Lung (tissue), 16 donors: ENCODE measurements around the gene TTC7B. TPM values are rescaled to one million over a fixed set of nuclear protein-coding genes. Genes with fewer than 3 reads are reported as not detected.

ENCODE experiments used
- ATAC-seq: fragments of 200-7000 bp; cut with Tn5 transposase; one replicate; pipeline ENCODE4 v1.9.1; 2020; ENCODE audit warnings: moderate number of reproducible peaks; ENCODE audit not compliant: insufficient read depth, low FRiP score
- DNase-seq, 3 donors: peaks; one replicate each; pipeline ENCODE4 v3.0.0-alpha.2; 2013 to 2017
- H3K27ac ChIP-seq, 2 donors: one replicate each; pipeline ENCODE4 v1.5.1; 2013; ENCODE audit warnings: mild to moderate bottlenecking in 2 of 2, moderate library complexity in 2 of 2, control low read depth in 1 of 2, inconsistent platforms in 1 of 2, low read depth in 1 of 2, low read length in 1 of 2
- H3K27me3 ChIP-seq, 3 donors: one replicate each; pipeline ENCODE4 v1.5.1; 2013; ENCODE audit warnings: low read length in 2 of 3; ENCODE audit not compliant: control insufficient read depth in 3 of 3, insufficient read depth in 3 of 3
- H3K36me3 ChIP-seq, 4 donors: one replicate each; pipeline ENCODE4 v1.5.1; 2013; ENCODE audit warnings: low read length in 4 of 4, mild to moderate bottlenecking in 1 of 4, moderate library complexity in 1 of 4; ENCODE audit not compliant: control insufficient read depth in 4 of 4, insufficient read depth in 4 of 4
- H3K4me1 ChIP-seq, 5 donors: one replicate each; pipeline ENCODE4 v1.5.1; 2013; ENCODE audit warnings: low read length in 5 of 5, mild to moderate bottlenecking in 2 of 5, moderate library complexity in 1 of 5; ENCODE audit not compliant: control insufficient read depth in 5 of 5, insufficient read depth in 5 of 5
- H3K4me3 ChIP-seq: one replicate; pipeline ENCODE4 v1.5.1; 2013; ENCODE audit warnings: mild to moderate bottlenecking, control low read depth, moderate library complexity
- H3K9ac ChIP-seq, 2 donors: one replicate each; pipeline ENCODE4 v1.5.1; 2013; ENCODE audit warnings: low read length in 2 of 2, control low read depth in 1 of 2; ENCODE audit not compliant: insufficient read depth in 1 of 2
- H3K9me3 ChIP-seq, 4 donors: one replicate each; pipeline ENCODE4 v1.5.1; 2013; ENCODE audit warnings: low read length in 3 of 4, mild to moderate bottlenecking in 1 of 4, moderate library complexity in 1 of 4; ENCODE audit not compliant: control insufficient read depth in 4 of 4, insufficient read depth in 3 of 4
- WGBS, 2 donors: extraction: QIAGEN DNeasy Blood & Tissue Kit; methylation state at CpG; one replicate each; pipeline ENCODE4 v1.1.7; 2013; 5-methylcytosine and 5-hydroxymethylcytosine counted together
- long read RNA-seq, 5 donors: transcript quantifications; one replicate each; lab custom pipeline, GENCODE V29; 2026
- polyA plus RNA-seq, 2 donors: library from polyadenylated mRNA; stranded (reverse); fragments of 200-250 nt; gene quantifications; one replicate each; pipeline ENCODE4 v1.2.1, GENCODE V29; 2013
- total RNA-seq, 2 donors: library from RNA; depleted of rRNA in 1 of 2; stranded (reverse); fragments of >200 nt in 1 of 2; gene quantifications; one replicate each; pipeline ENCODE4 v1.2.1, GENCODE V29; 2014 to 2021
- TF ChIP-seq, protein P1 (sequence below): IDR thresholded peaks from 2 replicates; pipeline ENCODE4 v1.5.1; 2012; ENCODE audit warnings: mild to moderate bottlenecking; ENCODE audit errors: control extremely low read depth, extremely low read depth
- donor health status: control.
- donor health status: control.
- donor health status: Bipolar disorder and iron deficiency.
- donor health status: healthy.
- donor health status: DM: yes; HTN: yes; CAD: no.

Gene TTC7B
- total RNA-seq = 10 to 100 TPM; 30.3 to 39.6 TPM
- 10 to 100 TPM; 11.0 to 15.8 TPM for polyA plus RNA-seq
- long read RNA-seq, donor 1, full-length matches to known transcripts = 3 of 3 reads
- long read RNA-seq, donor 1, partial matches to known transcripts = 0 of 3 reads
- long read RNA-seq, donor 1, other reads (novel, unspliced or antisense) = 0 of 3 reads
- long read RNA-seq, donor 2 = 0 reads
- long read RNA-seq, donor 3, full-length matches to known transcripts = 4 of 24 reads
- long read RNA-seq, donor 3, partial matches to known transcripts = 20 of 24 reads
- long read RNA-seq, donor 3, other reads (novel, unspliced or antisense) = 0 of 24 reads
- long read RNA-seq, donor 4, full-length matches to known transcripts = 2 of 2 reads
- long read RNA-seq, donor 4, partial matches to known transcripts = 0 of 2 reads
- long read RNA-seq, donor 4, other reads (novel, unspliced or antisense) = 0 of 2 reads
- long read RNA-seq, donor 5, full-length matches to known transcripts = 1 of 1 reads
- long read RNA-seq, donor 5, partial matches to known transcripts = 0 of 1 reads
- long read RNA-seq, donor 5, other reads (novel, unspliced or antisense) = 0 of 1 reads

- peaks cover 0 to 13% (median 9%) of the 10 kb centered on the region in 5 donors for H3K4me1 ChIP-seq
- peak within 1 kb of the TSS; percentile 75 for H3K4me3 ChIP-seq
- DNase-seq (peak; percentile 47 to 70 (median 56)), ATAC-seq (peak; percentile 85)
- no peaks in the 10 kb centered on the region for H3K27me3 ChIP-seq
- H3K9ac ChIP-seq = peak within 1 kb of the TSS; percentile 37 to 92
- H3K36me3 ChIP-seq = no peaks in the 10 kb centered on the region
- TF ChIP-seq, protein P1, sequence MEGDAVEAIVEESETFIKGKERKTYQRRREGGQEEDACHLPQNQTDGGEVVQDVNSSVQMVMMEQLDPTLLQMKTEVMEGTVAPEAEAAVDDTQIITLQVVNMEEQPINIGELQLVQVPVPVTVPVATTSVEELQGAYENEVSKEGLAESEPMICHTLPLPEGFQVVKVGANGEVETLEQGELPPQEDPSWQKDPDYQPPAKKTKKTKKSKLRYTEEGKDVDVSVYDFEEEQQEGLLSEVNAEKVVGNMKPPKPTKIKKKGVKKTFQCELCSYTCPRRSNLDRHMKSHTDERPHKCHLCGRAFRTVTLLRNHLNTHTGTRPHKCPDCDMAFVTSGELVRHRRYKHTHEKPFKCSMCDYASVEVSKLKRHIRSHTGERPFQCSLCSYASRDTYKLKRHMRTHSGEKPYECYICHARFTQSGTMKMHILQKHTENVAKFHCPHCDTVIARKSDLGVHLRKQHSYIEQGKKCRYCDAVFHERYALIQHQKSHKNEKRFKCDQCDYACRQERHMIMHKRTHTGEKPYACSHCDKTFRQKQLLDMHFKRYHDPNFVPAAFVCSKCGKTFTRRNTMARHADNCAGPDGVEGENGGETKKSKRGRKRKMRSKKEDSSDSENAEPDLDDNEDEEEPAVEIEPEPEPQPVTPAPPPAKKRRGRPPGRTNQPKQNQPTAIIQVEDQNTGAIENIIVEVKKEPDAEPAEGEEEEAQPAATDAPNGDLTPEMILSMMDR = no peak
- peak within 1 kb of the TSS in 1 of 2 donors; percentile 59 for H3K27ac ChIP-seq
- whole genome bisulfite sequencing, 2 donors = 0 to 1% methylated on average over 42 to 111 of the region's 111 CpGs
- no peaks in the 10 kb centered on the region for H3K9me3 ChIP-seq
Measured at GRCh38 chr14:90815822-90816662, at the start of gene TTC7B. TSS of gene TTC7B (minus strand) at chr14:90816430. CDS start at chr14:90816295, 135 bp downstream.

DNA sequence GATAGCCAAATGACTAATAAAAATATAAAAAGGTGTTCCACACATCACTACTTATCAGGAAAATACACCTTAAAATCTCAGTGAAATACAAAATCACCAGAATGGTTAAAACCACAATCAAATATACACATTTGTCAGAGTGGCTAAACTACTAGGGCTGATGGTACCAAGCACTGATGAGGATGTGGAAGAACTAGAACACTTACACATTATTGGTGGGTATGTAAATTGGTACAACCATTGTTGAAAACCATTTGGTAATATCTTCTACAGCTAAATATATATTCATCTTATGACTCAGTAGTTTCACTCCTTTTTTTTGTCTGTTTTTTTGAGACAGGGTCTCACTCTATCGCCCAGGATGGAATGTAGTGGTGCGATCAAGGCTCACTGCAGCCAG is 48.5 kb upstream of the TTC7B start:
- H3K4me3 ChIP-seq = no peak overlapping the region
- DNase-seq (no peak), ATAC-seq (no peak)
- peaks cover 0 to 6% (median 0%) of the 10 kb centered on the region in 5 donors for H3K4me1 ChIP-seq
- TF ChIP-seq, protein P1 = no peak
- H3K36me3 ChIP-seq = no peaks in the 10 kb centered on the region
- WGBS, 2 donors = 99 to 100% methylated on average over 2 of the region's 2 CpGs
- H3K27me3 ChIP-seq = no peaks in the 10 kb centered on the region
- H3K9ac ChIP-seq = no peak overlapping the region
- H3K9me3 ChIP-seq = no peaks in the 10 kb centered on the region
- no peak overlapping the region for H3K27ac ChIP-seq

- DNase-seq (peak in 1 of 3 donors; percentile 17), ATAC-seq (no peak)
- Histone ChIP-seq H3K36me3 (no peaks in the 10 kb centered on the region), H3K27ac (no peak overlapping the region), H3K4me3 (no peak overlapping the region), H3K9ac (peak overlapping the region in 1 of 2 donors; percentile 26), H3K27me3 (no peaks in the 10 kb centered on the region), H3K4me1 (peaks cover 0 to 16% (median 0%) of the 10 kb centered on the region in 5 donors), H3K9me3 (no peaks in the 10 kb centered on the region)
- 60 to 68% methylated on average over 5 of the region's 5 CpGs for WGBS, 2 donors
- TF ChIP-seq, protein P1 = no peak
Measured at GRCh38 chr14:90858511-90858910, 42.3 kb upstream of the TTC7B start.
